ENCODE results near the gene TK2. TPM values are rescaled to one million over a fixed set of nuclear protein-coding genes. Genes with fewer than 3 reads are reported as not detected.

TK2 gene
- total RNA-seq, 4 donors from 2014 or later: 15.7 to 20.6 (median 16.6) TPM

- no peak for DNase-seq
- in situ Hi-C loops (cut with MboI; ENCODE audit: low pct_ligation_motif_present in 1 of 4, low pct_unique_long_range_greater_than_20kb in 1 of 4, low sequenced_read_pairs in 3 of 4): no loop called here
- Histone ChIP-seq H3K4me3 (no peak overlapping the region), H3K4me1 (peaks cover 0 to 20% (median 12%) of the 10 kb centered on the region in 4 donors), H3K36me3 (no peaks in the 10 kb centered on the region), H3K27me3 (peaks cover 20% of the 10 kb centered on the region), H3K27ac (no peak overlapping the region), H3K9me3 (no peaks in the 10 kb centered on the region)
- intact Hi-C loops (cut with DNase I; ENCODE audit: low total_unique reads): no loop called here
- TF ChIP-seq EP300 (IDR thresholded peaks at IDR 0.05; ENCODE audit: low read depth) (no peak), POLR2AphosphoS5 (IDR thresholded peaks at IDR 0.05) (no peak), POLR2A (IDR thresholded peaks at IDR 0.05) (no peak), CTCF (IDR thresholded peaks at IDR 0.05) (no peak)
- 94 to 100% methylated on average over 1 of the region's 1 CpG for WGBS, 2 donors (ENCODE audit: low coverage in 1 of 2)
These were observed 24.2 kb upstream of the TK2 start for GRCh38 chr16:66574081-66574480.

- WGBS, 2 donors (ENCODE audit: low coverage in 1 of 2): 59% methylated on average over 2 of the region's 2 CpGs; no CpG with 5 or more reads in 1 of the 2 donors
- Histone ChIP-seq H3K27ac (no peak overlapping the region), H3K9me3 (no peaks in the 10 kb centered on the region), H3K4me3 (no peak overlapping the region), H3K36me3 (peaks cover 0 to 3% (median 0%) of the 10 kb centered on the region in 4 donors), H3K4me1 (peaks cover 0 to 11% (median 5%) of the 10 kb centered on the region in 4 donors), H3K27me3 (peaks cover 3% of the 10 kb centered on the region)
- TF ChIP-seq POLR2A (IDR thresholded peaks at IDR 0.05) (no peak), EP300 (IDR thresholded peaks at IDR 0.05; ENCODE audit: low read depth) (no peak), POLR2AphosphoS5 (IDR thresholded peaks at IDR 0.05) (no peak), CTCF (IDR thresholded peaks at IDR 0.05) (no peak)
- intact Hi-C loops (cut with DNase I; ENCODE audit: low total_unique reads) (no loop called here), in situ Hi-C loops (cut with MboI; ENCODE audit: low pct_ligation_motif_present in 1 of 4, low pct_unique_long_range_greater_than_20kb in 1 of 4, low sequenced_read_pairs in 3 of 4) (no loop called here)
- no peak for DNase-seq
These were observed 22.4 kb upstream of the TK2 start for GRCh38 chr16:66572356-66572755.

GRCh38 chr16:66569827-66570405 is 20.0 kb upstream of the TK2 start:
- Histone ChIP-seq H3K9me3 (no peaks in the 10 kb centered on the region), H3K4me3 (no peak overlapping the region), H3K27me3 (no peaks in the 10 kb centered on the region), H3K27ac (no peak overlapping the region), H3K4me1 (peaks cover 0 to 11% (median 5%) of the 10 kb centered on the region in 4 donors), H3K36me3 (peaks cover 0 to 24% (median 5%) of the 10 kb centered on the region in 4 donors)
- 57% methylated on average over 3 of the region's 3 CpGs for WGBS, 2 donors (ENCODE audit: low coverage in 1 of 2)
- intact Hi-C loops (cut with DNase I; ENCODE audit: low total_unique reads) (no loop called here), in situ Hi-C loops (cut with MboI; ENCODE audit: low pct_ligation_motif_present in 1 of 4, low pct_unique_long_range_greater_than_20kb in 1 of 4, low sequenced_read_pairs in 3 of 4) (no loop called here)
- no peak for DNase-seq
- TF ChIP-seq EP300 (IDR thresholded peaks at IDR 0.05; ENCODE audit: low read depth): no peak
- TF ChIP-seq CTCF (IDR thresholded peaks at IDR 0.05): no peak
- no peak for TF ChIP-seq POLR2AphosphoS5 (IDR thresholded peaks at IDR 0.05)
- TF ChIP-seq POLR2A (IDR thresholded peaks at IDR 0.05): no peak

- DNase-seq: no peak
- intact Hi-C loops (cut with DNase I; ENCODE audit: low total_unique reads): no loop called here
- H3K36me3 ChIP-seq: peaks cover 0 to 27% (median 5%) of the 10 kb centered on the region in 4 donors
- TF ChIP-seq CTCF (IDR thresholded peaks at IDR 0.05): no peak
- no peak for TF ChIP-seq EP300 (IDR thresholded peaks at IDR 0.05; ENCODE audit: low read depth)
- TF ChIP-seq POLR2AphosphoS5 (IDR thresholded peaks at IDR 0.05): no peak
- H3K4me1 ChIP-seq: peaks cover 0 to 11% (median 5%) of the 10 kb centered on the region in 4 donors
- H3K9me3 ChIP-seq: no peaks in the 10 kb centered on the region
- no peak overlapping the region for H3K4me3 ChIP-seq
- in situ Hi-C loops (cut with MboI; ENCODE audit: low pct_ligation_motif_present in 1 of 4, low pct_unique_long_range_greater_than_20kb in 1 of 4, low sequenced_read_pairs in 3 of 4): no loop called here
- H3K27me3 ChIP-seq: no peaks in the 10 kb centered on the region
- WGBS, 2 donors (ENCODE audit: low coverage in 1 of 2): 92 to 100% methylated on average over 1 of the region's 1 CpG
- H3K27ac ChIP-seq: no peak overlapping the region
These were observed 19.2 kb upstream of the TK2 start for GRCh38 chr16:66569131-66569530.

All from transverse colon (tissue), 4 donors.